OCI-LY1 (cell line): Measurements from ENCODE around the gene PATJ.

Source experiments
- H2AFZ ChIP-seq: fragments of 200-600 bp; sonication (generic), shearing (Covaris generic); 2 replicates; pipeline ENCODE4 v1.6.0; 2014; ENCODE audit warnings: antibody characterized with exemption, mild to moderate bottlenecking, low read length
- H3F3A ChIP-seq: fragments of 200-600 bp; sonication (generic), shearing (Covaris generic); 2 replicates; pipeline ENCODE4 v1.6.0; 2014; ENCODE audit warnings: mild to moderate bottlenecking, antibody characterized with exemption, low read length, moderate library complexity; ENCODE audit not compliant: insufficient read depth
- H3K27ac ChIP-seq: fragments of 200-600 bp; sonication (generic); 2 replicates; pipeline ENCODE4 v1.5.1; 2014; ENCODE audit warnings: low read length, mixed run types, mild to moderate bottlenecking, low read depth; ENCODE audit not compliant: poor library complexity, severe bottlenecking
- H3K27me3 ChIP-seq: fragments of 200-600 bp; sonication (generic); 2 replicates; pipeline ENCODE4 v1.6.0; 2014; ENCODE audit warnings: antibody characterized with exemption, mild to moderate bottlenecking, low read length, moderate library complexity; ENCODE audit not compliant: insufficient read depth
- H3K36me3 ChIP-seq: fragments of 200-600 bp; sonication (generic); 2 replicates; pipeline ENCODE4 v1.6.1; 2014; ENCODE audit warnings: mild to moderate bottlenecking, antibody characterized with exemption, low read length, moderate library complexity, mixed read lengths; ENCODE audit not compliant: insufficient read depth
- H3K4me1 ChIP-seq: fragments of 200-600 bp; sonication (generic); 2 replicates; pipeline ENCODE4 v1.5.1; 2014; ENCODE audit warnings: mild to moderate bottlenecking, low read length, moderate library complexity; ENCODE audit not compliant: insufficient read depth, severe bottlenecking
- H3K4me2 ChIP-seq: fragments of 200-600 bp; sonication (generic), shearing (Covaris generic); 2 replicates; pipeline ENCODE4 v1.6.1; 2014; ENCODE audit warnings: low read length
- H3K4me3 ChIP-seq: fragments of 200-600 bp; sonication (generic); 2 replicates; pipeline ENCODE4 v1.5.1; 2014; ENCODE audit warnings: low read length, low read depth, mild to moderate bottlenecking, mixed read lengths; ENCODE audit not compliant: poor library complexity, severe bottlenecking
- H3K79me2 ChIP-seq: fragments of 200-600 bp; shearing (Covaris generic); 2 replicates; pipeline ENCODE4 v1.6.1; 2016; ENCODE audit warnings: mixed run types, low read length, mixed read lengths; ENCODE audit not compliant: insufficient read depth
- H3K9ac ChIP-seq: fragments of 200-600 bp; sonication (generic), shearing (Covaris generic); 2 replicates; pipeline ENCODE4 v1.6.1; 2014; ENCODE audit warnings: mild to moderate bottlenecking, low read length, mixed read lengths
- H3K9me2 ChIP-seq: fragments of 200-600 bp; sonication (generic), shearing (Covaris generic); 2 replicates; pipeline ENCODE4 v1.6.1; 2014; ENCODE audit warnings: low read depth, mild to moderate bottlenecking, low read length, mixed read lengths
- H3K9me3 ChIP-seq: fragments of 200-600 bp; shearing (Covaris generic); 2 replicates; pipeline ENCODE4 v1.6.1; 2014; ENCODE audit warnings: low read length, mixed read lengths
- H4K20me1 ChIP-seq: fragments of 200-600 bp; sonication (generic), shearing (Covaris generic); 2 replicates; pipeline ENCODE4 v1.6.0; 2016; ENCODE audit warnings: mild to moderate bottlenecking, low read length; ENCODE audit not compliant: insufficient read depth
- CTCF ChIP-seq: fragments of 200-600 bp; sonication (generic), shearing (Covaris generic); IDR thresholded peaks from 2 replicates; pipeline ENCODE4 v1.5.1; 2017; ENCODE audit warnings: mild to moderate bottlenecking, antibody characterized with exemption, low read length, moderate library complexity, mixed read lengths
- EZH2 ChIP-seq: fragments of 200-600 bp; sonication (generic), shearing (Covaris generic); IDR thresholded peaks from 2 replicates; pipeline ENCODE4 v1.8.0; 2017; ENCODE audit warnings: borderline replicate concordance, mixed run types, mild to moderate bottlenecking, antibody characterized with exemption, low read length, moderate library complexity, mixed read lengths

PATJ gene

GRCh38 chr1:62066713-62067112 is 324.4 kb downstream of the PATJ start:
- no peaks in the 10 kb centered on the region for H3K79me2 ChIP-seq
- H3K4me3 ChIP-seq = no peak overlapping the region
- no peak for TF ChIP-seq CTCF
- H3K36me3 ChIP-seq = no peaks in the 10 kb centered on the region
- no peak overlapping the region for H2AFZ ChIP-seq
- H3K4me2 ChIP-seq = no peak overlapping the region
- no peaks in the 10 kb centered on the region for H3K27me3 ChIP-seq
- H3K9ac ChIP-seq = no peak overlapping the region
- no peaks in the 10 kb centered on the region for H4K20me1 ChIP-seq
- peaks cover 7% of the 10 kb centered on the region for H3K4me1 ChIP-seq
- no peak overlapping the region for H3K27ac ChIP-seq
- no peaks in the 10 kb centered on the region; the same call in 1 of the 2 replicates for H3F3A ChIP-seq
- H3K9me2 ChIP-seq = no peaks in the 10 kb centered on the region
- H3K9me3 ChIP-seq = 0 out of 2 replicates have a peak, but pooled peaks cover 4% of the 10 kb centered on the region

DNA sequence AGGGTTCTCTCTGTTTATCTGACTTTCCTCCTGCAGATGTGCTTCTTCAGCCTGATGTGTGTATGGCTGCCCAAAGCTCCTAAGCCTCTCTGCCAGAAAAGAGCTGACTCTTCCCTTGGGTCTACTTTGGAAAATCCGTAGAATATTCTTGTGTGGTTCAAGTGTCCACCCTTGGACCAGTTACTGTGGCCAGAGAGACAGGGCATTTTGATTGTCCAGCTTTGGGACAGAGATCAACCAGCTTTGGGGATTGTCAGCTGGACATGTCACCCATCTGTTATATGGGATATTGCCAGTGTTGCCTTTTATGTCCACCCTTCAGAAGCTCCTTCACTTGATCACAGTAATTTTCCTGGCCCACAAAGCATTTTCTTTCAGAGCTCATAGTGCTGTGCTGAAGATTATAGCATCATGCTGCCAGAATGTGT is 326.1 kb downstream of the PATJ start:
- Histone ChIP-seq H3K27ac (no peak overlapping the region), H3K4me2 (no peak overlapping the region), H3F3A (no peaks in the 10 kb centered on the region; the same call in 1 of the 2 replicates)

GRCh38 chr1:62068978-62069377 is 326.7 kb downstream of the PATJ start:
- Histone ChIP-seq H3K79me2 (no peaks in the 10 kb centered on the region), H3K27me3 (no peaks in the 10 kb centered on the region), H2AFZ (no peak overlapping the region), H3K9me2 (no peaks in the 10 kb centered on the region), H3K27ac (no peak overlapping the region), H3K4me3 (no peak overlapping the region), H3K4me1 (peaks cover 7% of the 10 kb centered on the region), H3F3A (no peaks in the 10 kb centered on the region; the same call in 1 of the 2 replicates), H3K36me3 (no peaks in the 10 kb centered on the region), H4K20me1 (no peaks in the 10 kb centered on the region), H3K9ac (no peak overlapping the region), H3K4me2 (no peak overlapping the region), H3K9me3 (0 out of 2 replicates have a peak, but pooled peaks cover 4% of the 10 kb centered on the region)
- TF ChIP-seq CTCF (no peak), EZH2 (no peak)

More for the DNA sequence above, 326.1 kb downstream of the PATJ start:
- Histone ChIP-seq H3K9ac (no peak overlapping the region), H3K9me3 (0 out of 2 replicates have a peak, but pooled peaks cover 4% of the 10 kb centered on the region), H2AFZ (no peak overlapping the region), H3K4me3 (no peak overlapping the region), H3K27me3 (no peaks in the 10 kb centered on the region), H4K20me1 (no peaks in the 10 kb centered on the region), H3K36me3 (no peaks in the 10 kb centered on the region), H3K9me2 (no peaks in the 10 kb centered on the region), H3K79me2 (no peaks in the 10 kb centered on the region), H3K4me1 (peaks cover 7% of the 10 kb centered on the region)
- TF ChIP-seq EZH2 = no peak
- no peak for TF ChIP-seq CTCF
